ENCODE data around the gene BNIP5.

DNA sequence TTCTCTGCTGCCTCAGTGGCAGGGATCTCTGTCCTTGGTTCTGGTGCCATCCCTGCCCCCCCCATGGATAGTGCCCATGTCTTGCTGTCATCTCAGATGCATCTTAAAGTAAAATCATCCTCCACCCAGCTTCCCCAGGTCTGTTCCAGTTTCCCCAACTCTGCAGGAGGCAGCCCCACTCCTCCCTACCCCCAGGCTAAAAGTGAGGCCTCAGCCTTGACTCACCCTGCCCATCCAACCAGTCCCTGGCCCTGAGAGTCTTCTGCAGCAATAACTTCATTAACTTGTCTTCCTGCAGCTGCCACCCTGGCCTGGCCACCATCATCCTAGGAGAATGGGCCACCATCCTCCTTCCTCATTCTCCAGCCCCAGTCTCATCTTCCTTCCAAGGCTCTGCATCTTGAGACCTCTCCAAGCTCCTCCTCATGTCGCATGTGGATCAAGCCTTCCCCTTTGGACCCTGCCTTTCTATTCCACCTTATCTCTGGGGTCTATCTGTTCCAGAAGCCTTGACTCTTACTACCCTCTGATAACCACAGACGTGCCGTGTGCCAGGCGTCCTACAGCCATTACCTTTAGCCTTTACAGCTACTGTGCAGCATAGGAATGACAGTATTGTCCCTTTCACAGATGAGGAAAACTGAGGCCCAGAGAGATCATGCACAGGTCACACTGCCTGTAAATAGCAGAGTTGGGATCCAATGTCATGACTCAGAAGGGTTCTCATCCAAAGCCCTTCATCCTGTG is 68.8 kb downstream of the BNIP5 start:
- TF ChIP-seq, protein P1, sequence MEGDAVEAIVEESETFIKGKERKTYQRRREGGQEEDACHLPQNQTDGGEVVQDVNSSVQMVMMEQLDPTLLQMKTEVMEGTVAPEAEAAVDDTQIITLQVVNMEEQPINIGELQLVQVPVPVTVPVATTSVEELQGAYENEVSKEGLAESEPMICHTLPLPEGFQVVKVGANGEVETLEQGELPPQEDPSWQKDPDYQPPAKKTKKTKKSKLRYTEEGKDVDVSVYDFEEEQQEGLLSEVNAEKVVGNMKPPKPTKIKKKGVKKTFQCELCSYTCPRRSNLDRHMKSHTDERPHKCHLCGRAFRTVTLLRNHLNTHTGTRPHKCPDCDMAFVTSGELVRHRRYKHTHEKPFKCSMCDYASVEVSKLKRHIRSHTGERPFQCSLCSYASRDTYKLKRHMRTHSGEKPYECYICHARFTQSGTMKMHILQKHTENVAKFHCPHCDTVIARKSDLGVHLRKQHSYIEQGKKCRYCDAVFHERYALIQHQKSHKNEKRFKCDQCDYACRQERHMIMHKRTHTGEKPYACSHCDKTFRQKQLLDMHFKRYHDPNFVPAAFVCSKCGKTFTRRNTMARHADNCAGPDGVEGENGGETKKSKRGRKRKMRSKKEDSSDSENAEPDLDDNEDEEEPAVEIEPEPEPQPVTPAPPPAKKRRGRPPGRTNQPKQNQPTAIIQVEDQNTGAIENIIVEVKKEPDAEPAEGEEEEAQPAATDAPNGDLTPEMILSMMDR (conservative IDR thresholded peaks at IDR 0.05; ENCODE audit: low read length) = no peak
- no peak for TF ChIP-seq EZH2phosphoT487 (IDR thresholded peaks at IDR 0.05; ENCODE audit: borderline replicate concordance)
